Hepatocyte (in vitro differentiated cells): ENCODE results near the gene MTERF4. TPM values are rescaled to one million over a fixed set of nuclear protein-coding genes. Genes with fewer than 3 reads are reported as not detected.

ENCODE experiments used
- DNase-seq: peaks from one replicate; pipeline ENCODE4 v3.0.0-alpha.2; 2016; ENCODE audit warnings: low spot score
- H2AFZ ChIP-seq: fragments of 200-600 bp; sonication (generic); 2 replicates; pipeline ENCODE4 v1.6.0; 2016; ENCODE audit warnings: antibody characterized with exemption, mild to moderate bottlenecking
- H3K27ac ChIP-seq: fragments of 200-600 bp; sonication (generic); 2 replicates; pipeline ENCODE4 v1.5.1; 2016; ENCODE audit warnings: mild to moderate bottlenecking
- H3K27me3 ChIP-seq: fragments of 200-600 bp; sonication (generic); 2 replicates; pipeline ENCODE4 v1.6.1; 2016
- H3K36me3 ChIP-seq: fragments of 200-600 bp; sonication (generic); replicated peaks from 2 replicates; pipeline ENCODE4 v1.5.1; 2016; ENCODE audit warnings: low read depth; ENCODE audit not compliant: insufficient read depth
- H3K4me1 ChIP-seq: fragments of 200-600 bp; sonication (generic); 2 replicates; pipeline ENCODE4 v1.5.1; 2016; ENCODE audit warnings: mild to moderate bottlenecking, moderate library complexity; ENCODE audit not compliant: insufficient read depth
- H3K4me2 ChIP-seq: fragments of 200-600 bp; sonication (generic); 2 replicates; pipeline ENCODE4 v1.6.0; 2016
- H3K4me3 ChIP-seq: fragments of 200-600 bp; sonication (generic); 2 replicates; pipeline ENCODE4 v1.5.1; 2016; ENCODE audit warnings: mild to moderate bottlenecking
- H3K79me2 ChIP-seq: fragments of 200-600 bp; sonication (generic); 2 replicates; pipeline ENCODE4 v1.6.0; 2017; ENCODE audit warnings: mild to moderate bottlenecking
- H3K9me2 ChIP-seq: fragments of 200-600 bp; sonication (generic); replicated peaks from 2 replicates; pipeline ENCODE4 v1.6.0; 2017; ENCODE audit warnings: mild to moderate bottlenecking; ENCODE audit not compliant: insufficient read depth
- H3K9me3 ChIP-seq: fragments of 200-600 bp; sonication (generic); 2 replicates; pipeline ENCODE4 v1.5.1; 2016; ENCODE audit warnings: low read depth, mild to moderate bottlenecking
- H4K20me1 ChIP-seq: fragments of 200-600 bp; sonication (generic); 2 replicates; pipeline ENCODE4 v1.6.0; 2016; ENCODE audit warnings: mild to moderate bottlenecking; ENCODE audit not compliant: insufficient read depth, poor library complexity, severe bottlenecking
- CTCF ChIP-seq: fragments of 200-600 bp; sonication (generic); IDR thresholded peaks from 2 replicates; pipeline ENCODE4 v1.5.1; 2016; ENCODE audit warnings: antibody characterized with exemption, mild to moderate bottlenecking; ENCODE audit not compliant: poor library complexity
- EZH2 ChIP-seq: fragments of 200-600 bp; sonication (generic); IDR thresholded peaks from 2 replicates; pipeline ENCODE4 v1.6.1; 2016; ENCODE audit warnings: antibody characterized with exemption, mild to moderate bottlenecking, borderline replicate concordance
- EZH2phosphoT487 ChIP-seq: fragments of 200-600 bp; sonication (generic); IDR thresholded peaks from one replicate; pipeline ENCODE4 v1.6.1; 2018; ENCODE audit warnings: antibody characterized with exemption, mild to moderate bottlenecking, low read depth, moderate library complexity; ENCODE audit not compliant: unreplicated experiment, severe bottlenecking
- WGBS: methylation state at CpG from one replicate; pipeline ENCODE4 v1.1.6; 2016; ENCODE audit warnings: low lambda C conversion rate; ENCODE audit errors: missing lambda C conversion rate; 5-methylcytosine and 5-hydroxymethylcytosine counted together
- polyA plus RNA-seq: library from polyadenylated mRNA; unstranded; fragments of >200 nt; fragmentation: Nextera tagmentation; extraction: Ambion mirVana; gene quantifications from 2 replicates; pipeline ENCODE4 v1.2.1, GENCODE V29; 2016
- total RNA-seq: library from RNA; depleted of rRNA; stranded (reverse); fragments of >200 nt; gene quantifications from 2 replicates; pipeline ENCODE4 v1.2.3, GENCODE V29; 2014

MTERF4 gene
- total and polyA plus RNA-seq, 2 experiments from 2014 or later, result 20.3 to 39.4 TPM

- Histone ChIP-seq H3K36me3 (no peaks in the 10 kb centered on the region), H3K4me3 (no peak overlapping the region), H3K4me2 (no peak overlapping the region), H3K27ac (no peak overlapping the region), H3K9me2 (no peaks in the 10 kb centered on the region), H3K4me1 (no peaks in the 10 kb centered on the region), H3K9me3 (no peaks in the 10 kb centered on the region), H3K27me3 (no peaks in the 10 kb centered on the region), H3K79me2 (no peaks in the 10 kb centered on the region), H2AFZ (no peak overlapping the region), H4K20me1 (no peaks in the 10 kb centered on the region)
- WGBS, result 98% methylated on average over 19 of the region's 19 CpGs
- TF ChIP-seq CTCF (no peak), EZH2phosphoT487 (no peak), EZH2 (no peak)
- no peak for DNase-seq
Observed at GRCh38 chr2:241122376-241123002, 20.4 kb upstream of the MTERF4 start.

GRCh38 chr2:241121008-241121407 lies 18.9 kb upstream of the MTERF4 start:
- H3K9me2 ChIP-seq, result no peaks in the 10 kb centered on the region
- no peak overlapping the region for H3K4me2 ChIP-seq
- H3K36me3 ChIP-seq, result no peaks in the 10 kb centered on the region
- DNase-seq, result no peak
- 97% methylated on average over 5 of the region's 5 CpGs for WGBS
- H3K9me3 ChIP-seq, result no peaks in the 10 kb centered on the region
- no peaks in the 10 kb centered on the region for H4K20me1 ChIP-seq
- H3K4me1 ChIP-seq, result no peaks in the 10 kb centered on the region
- no peaks in the 10 kb centered on the region for H3K27me3 ChIP-seq
- H3K27ac ChIP-seq, result no peak overlapping the region
- H3K4me3 ChIP-seq, result no peak overlapping the region
- TF ChIP-seq CTCF (no peak), EZH2phosphoT487 (no peak), EZH2 (no peak)
- no peaks in the 10 kb centered on the region for H3K79me2 ChIP-seq
- no peak overlapping the region for H2AFZ ChIP-seq

GRCh38 chr2:241120440-241120839 lies 18.4 kb upstream of the MTERF4 start:
- H3K27me3 ChIP-seq, result no peaks in the 10 kb centered on the region
- no peak overlapping the region for H3K4me3 ChIP-seq
- no peaks in the 10 kb centered on the region for H3K4me1 ChIP-seq
- no peak for DNase-seq
- no peaks in the 10 kb centered on the region for H3K9me2 ChIP-seq
- H3K79me2 ChIP-seq, result no peaks in the 10 kb centered on the region
- WGBS, result 100% methylated on average over 2 of the region's 2 CpGs
- TF ChIP-seq EZH2 (no peak), EZH2phosphoT487 (no peak), CTCF (no peak)
- H3K36me3 ChIP-seq, result no peaks in the 10 kb centered on the region
- no peak overlapping the region for H3K4me2 ChIP-seq
- no peak overlapping the region for H2AFZ ChIP-seq
- H3K27ac ChIP-seq, result no peak overlapping the region
- no peaks in the 10 kb centered on the region for H4K20me1 ChIP-seq
- no peaks in the 10 kb centered on the region for H3K9me3 ChIP-seq
